ENCODE results near the gene TM2D3.
"Not testable (repeated sequence)": the region's sequence is repeated elsewhere in the genome, so short reads cannot be mapped to it uniquely, and the experiment has no call there.

TM2D3 gene

DNA sequence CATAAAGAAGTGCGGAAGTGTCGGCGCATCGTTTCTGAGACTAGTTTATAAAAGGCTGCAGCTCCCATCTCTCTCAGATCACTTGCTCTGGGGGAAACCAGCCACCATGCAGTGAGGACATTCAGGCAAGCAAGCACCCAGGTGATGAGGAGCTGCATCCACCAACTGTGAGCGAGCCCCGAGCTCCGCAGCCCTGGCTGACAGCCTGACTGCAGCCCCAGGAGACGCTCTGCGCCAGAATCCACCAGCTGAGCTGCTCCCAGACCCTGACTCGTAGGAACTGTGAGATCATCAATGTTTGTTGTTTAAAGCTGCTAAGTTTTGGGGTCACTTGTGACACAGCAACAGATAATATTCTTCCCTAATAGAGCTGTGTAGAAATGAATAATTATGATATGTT, 5.0 kb upstream of the TM2D3 start:
- no peak for DNase-seq (ENCODE audit: low read depth)

DNA sequence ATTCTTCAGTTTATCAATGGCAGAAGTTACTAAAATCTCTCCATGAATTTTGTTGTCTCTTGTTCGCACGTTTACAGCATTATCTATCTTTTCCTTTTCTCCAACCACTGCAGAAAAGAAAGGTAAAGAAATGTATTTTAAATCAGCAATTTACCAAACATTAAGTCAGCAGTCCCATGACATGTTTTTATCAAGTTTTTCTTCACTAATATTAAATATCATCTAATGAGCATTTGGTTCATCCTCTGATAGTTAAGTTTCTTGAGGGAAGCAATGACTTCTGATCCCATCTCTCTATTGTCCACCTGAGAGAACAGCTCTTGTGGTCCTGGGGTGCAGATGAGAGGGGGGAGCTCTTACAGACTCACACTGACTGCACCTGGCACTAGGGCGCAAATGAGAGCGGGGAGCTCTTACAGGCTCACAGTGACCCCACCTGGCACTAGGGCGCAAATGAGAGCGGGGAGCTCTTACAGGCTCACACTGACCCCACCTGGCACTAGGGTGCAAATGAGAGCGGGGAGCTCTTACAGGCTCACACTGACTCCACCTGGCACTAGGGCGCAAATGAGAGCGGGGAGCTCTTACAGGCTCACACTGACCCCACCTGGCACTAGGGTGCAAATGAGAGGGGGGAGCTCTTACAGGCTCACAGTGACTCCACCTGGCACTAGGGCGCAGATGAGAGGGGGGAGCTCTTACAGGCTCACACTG, 2.6 kb upstream of the TM2D3 start:
- not testable (repeated sequence) for DNase-seq (ENCODE audit: low read depth)

DNA sequence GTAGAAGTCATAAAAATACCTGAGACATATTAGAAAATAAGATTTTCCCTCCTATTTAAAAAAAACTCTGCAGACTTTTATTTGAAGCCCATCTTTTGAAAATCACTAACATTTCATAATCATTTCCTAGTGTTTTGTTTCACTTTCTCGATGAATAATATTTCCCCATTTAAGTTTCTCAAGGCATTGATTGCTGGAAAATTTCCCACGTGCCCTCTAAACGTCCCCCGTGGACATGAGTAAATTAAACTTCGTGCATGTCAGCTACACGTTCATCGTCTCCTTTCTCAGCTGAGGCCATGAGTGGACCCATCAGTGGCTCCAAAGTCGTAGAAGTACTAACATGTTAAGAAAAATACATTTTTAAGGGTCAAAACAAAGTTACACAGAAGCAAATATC, 2.0 kb upstream of the TM2D3 start:
- DNase-seq (ENCODE audit: low read depth) = no peak

DNA sequence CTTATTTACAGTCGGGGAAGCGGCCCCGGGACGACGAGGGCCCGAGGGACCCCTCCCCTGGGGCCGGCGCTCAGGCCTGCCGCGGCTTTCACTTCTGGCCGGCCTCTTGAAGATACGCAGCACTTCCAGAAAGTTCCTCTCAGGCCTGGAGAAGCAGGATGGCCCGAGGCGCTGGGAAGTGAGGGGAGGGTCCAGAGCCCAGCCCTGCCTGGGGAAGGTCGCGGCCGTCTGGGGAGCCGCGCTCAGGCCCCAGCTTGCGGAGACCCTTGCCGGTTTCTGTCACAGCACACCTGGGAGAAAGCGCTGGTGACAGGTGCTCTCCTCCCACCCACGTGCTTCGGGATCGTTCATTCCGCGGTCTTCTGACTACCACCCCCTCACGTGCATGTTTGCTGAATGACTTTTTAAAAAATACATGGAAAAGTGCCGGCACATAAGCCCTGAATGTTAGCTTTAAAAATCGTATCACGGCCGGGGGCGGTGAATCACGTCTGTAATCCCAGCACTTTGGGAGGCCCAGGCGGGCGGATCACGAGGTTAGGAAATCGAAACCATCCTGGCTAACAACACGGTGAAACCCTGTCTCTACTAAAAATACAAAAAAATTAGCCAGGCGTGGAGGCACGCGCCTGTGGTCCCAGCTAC, 727 bp upstream of the TM2D3 start:
- peak; percentile 18 for DNase-seq (ENCODE audit: low read depth)

DNA sequence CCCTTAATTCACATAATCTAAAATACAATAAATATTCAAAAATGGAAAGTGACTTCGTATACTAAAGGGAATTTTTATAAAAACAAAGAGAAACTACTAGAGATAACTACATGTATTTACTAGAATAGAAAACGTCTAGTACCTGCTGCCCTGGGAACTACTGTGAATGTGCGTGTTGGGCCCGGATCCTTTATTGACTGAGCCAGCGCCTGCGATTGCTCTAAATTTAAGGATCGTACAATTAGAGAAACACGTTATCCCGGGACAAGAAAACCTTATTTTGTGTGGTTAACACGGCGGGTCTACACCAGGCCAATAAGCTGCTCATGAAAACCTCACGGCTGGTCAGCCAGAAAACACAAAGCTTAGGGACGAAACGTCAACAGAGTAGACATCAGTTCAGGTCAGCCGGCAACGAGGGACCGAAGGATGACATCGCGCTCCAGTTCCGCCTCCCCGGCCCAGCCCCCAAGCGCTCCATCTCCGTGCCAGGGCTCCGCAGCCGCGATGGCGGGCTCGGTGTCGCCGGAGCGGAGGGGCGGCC, 555 bp downstream of the TM2D3 start:
- DNase-seq (ENCODE audit: low read depth) = no peak

DNA sequence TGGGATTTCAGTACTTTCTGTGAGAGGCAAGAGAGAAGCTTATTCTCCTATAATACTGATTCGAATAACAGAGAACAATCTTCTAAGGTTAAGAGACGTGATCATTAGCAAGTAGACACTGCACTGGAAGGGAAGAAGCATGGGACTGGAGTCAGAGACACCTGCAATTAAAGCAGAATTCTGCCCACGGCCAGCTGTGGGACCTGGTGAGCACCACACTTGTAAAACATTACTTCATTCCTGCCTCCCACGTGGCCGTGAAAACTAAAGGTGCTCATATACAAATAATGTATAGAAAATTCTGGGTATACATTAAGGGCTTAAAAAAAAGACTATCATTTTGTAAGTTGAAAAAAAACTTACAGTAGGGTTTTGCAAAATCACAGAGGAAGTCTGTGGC, 2.0 kb downstream of the TM2D3 start:
- no peak for DNase-seq (ENCODE audit: low read depth)

DNA sequence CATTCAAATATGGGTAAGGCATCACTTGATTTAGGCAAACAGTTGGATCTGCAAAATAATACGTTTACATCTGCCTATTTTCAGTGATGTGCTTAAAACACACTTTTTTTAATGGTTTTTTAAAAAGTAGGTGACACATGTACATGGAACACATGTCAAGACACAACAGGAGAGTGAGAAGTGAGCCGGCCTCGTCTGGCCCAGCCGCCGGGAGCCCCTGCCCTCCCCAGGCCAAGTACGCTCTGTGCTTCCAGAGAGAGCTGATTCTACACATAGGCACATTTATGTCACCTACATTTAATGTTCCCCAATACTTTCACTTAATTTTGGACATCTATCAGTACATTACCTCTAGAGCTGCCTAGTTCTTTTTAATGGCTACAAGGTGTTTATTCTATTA, 3.8 kb downstream of the TM2D3 start:
- no peak for DNase-seq (ENCODE audit: low read depth)

DNA sequence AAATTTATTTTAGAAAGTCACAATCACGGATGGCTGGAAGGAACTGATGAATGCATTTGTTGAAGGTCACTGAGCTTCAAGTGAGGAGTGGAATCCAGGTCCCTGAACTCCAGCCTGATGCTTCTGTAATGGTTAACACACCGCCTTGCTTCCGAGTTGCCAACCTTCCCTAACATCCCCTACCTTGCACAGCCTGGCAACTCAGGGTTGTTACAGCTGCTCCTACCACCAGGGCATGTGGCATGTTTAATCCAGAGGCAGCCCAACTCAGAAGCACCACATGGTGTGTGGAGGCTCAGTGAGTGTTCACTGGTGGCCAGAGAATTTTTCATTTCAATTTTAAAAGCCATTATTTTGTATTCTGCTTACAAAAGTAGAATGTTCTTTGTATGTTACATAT, 4.9 kb downstream of the TM2D3 start:
- no peak for DNase-seq (ENCODE audit: low read depth)

DNA sequence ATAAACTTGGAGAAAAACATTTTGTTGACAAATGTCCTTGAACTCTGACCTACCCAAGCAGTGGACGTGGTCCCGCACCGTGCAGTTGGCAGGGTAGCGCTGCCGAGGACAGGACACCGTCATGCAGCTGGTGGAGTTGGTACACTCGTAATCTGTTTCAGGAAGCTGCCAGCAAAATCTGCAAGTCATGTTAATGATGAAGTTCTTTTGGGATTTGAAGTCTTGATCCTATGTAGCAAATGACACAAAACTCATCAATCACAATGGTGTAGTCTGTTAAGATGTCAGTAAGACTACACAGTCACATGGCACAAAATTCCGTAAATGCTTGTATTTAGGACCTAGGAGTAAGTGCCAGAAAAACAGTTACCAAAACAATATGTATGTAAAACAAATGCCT, 5.5 kb downstream of the TM2D3 start:
- no peak for DNase-seq (ENCODE audit: low read depth)

DNA sequence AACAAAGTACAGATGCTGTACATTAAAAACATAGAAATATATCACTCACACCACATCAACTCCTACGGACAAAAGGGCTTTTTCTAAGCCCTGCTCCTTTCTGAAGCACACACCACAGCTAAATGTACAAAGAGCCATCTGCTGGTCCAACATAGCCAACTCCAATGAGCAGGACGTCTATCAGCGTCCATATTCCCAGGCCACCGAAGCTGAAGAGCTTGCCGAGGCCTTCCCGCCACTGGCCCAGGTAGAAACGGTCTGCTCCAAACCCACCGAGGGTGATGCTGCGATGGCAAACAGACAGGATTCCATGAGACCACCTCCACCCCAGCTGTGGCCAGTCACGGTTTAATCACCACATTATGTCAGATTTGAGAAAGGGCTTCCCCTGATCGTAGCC, 9.8 kb downstream of the TM2D3 start:
- no peak for DNase-seq (ENCODE audit: low read depth)

DNA sequence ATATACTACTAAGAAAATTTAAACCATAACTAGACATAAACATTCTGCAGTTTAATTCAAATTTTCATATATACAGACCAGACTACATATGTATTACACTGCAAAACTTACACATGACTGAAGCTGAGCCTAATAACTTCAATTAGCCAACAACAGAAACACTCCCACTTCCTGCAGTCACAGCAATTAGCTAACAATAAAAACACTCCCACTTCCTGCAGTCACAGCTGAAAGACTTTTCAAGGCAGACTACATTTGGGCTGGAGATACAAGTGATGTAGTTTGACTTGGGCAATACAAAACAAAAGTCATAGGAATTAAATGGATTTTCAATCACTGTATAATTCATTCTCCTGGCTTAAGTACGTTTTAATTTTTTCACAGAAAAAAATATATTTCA, 10.3 kb downstream of the TM2D3 start:
- no peak for DNase-seq (ENCODE audit: low read depth)

DNA sequence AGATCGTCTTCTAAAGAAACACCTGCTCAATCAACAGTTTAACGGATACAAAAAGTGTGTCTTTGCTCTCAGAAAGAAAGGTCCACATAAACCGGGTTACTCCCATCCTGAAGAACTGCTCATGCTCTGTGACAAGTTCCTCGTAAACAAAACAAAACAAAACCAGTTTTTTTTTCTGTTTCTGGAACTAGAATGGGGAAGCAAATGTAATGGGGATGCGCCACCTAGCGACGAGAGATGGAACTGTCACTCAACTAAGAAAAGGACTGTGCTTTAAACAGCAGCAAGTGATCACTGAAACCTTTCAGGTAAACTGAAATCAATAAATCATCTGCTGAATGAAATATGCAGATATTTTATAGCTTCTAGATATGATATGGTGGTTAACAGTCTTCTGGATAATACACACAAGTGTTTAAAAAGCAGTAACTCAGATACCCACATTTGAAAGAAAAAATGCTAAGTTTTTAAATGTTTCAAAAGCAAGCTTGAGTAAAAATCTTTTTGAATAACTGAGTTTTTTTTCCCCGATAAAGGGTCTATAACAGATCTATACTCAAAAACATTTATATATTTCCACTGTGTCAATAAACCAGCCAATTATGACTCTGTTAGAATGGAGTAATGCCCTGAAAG, 10.9 kb downstream of the TM2D3 start:
- DNase-seq (ENCODE audit: low read depth) = peak; percentile 67

DNA sequence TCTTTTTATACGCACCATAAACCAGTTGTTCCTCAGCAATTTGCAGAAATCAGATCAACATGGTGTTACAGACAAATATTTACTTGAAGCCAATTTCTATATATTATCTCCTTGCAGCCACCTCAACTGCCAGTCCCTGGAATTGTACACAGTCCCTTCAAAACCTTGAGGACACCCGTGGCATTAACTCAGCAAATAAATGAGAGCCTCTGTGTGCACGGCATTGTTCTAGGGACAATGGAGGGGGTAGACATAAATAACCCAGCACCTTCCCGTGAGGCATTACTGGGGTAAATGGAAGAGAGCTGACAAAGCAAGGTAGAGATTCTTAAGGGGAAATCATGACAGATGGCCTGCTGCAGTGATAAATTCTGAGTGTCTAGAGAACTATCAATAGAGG, 12.5 kb downstream of the TM2D3 start:
- DNase-seq (ENCODE audit: low read depth) = no peak

DNA sequence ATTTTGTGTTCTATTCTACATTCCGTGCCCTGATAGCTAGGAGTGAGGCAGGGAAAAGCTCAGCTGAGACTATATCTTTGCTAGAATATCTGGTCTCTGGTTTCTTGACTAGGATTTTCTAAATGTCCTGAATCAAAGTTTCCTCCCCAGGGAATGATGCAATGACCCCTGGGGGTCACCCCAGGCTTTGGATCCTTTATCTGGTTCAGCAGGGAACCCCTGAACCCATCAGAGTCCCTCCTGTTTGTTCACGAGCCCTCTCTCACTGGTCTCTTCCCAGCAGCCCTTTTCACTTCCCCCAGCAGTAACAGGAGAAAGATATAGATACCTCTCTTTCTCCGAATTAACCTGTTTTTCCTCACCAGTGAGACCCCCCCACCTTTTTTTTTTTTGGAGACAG, 14.3 kb downstream of the TM2D3 start:
- DNase-seq (ENCODE audit: low read depth) = no peak

DNA sequence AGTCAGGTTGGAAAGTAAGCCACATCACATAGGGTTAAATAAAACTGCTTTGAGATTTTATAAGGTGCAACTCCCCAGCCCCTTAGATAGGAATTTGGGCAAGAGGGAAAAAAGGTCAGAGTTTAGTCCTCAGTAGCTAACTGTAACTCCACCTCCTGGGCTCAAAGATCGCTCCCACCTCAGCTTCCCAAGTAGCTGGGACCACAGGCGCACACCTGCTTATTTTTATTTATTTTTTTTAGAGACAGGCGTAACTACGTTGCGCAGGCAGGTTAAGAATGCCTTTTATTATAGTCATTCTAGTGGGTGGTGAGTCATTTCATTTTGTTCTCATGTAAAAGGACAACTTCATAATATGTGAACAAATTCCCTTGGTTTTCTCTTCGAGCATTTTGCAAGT, 14.7 kb downstream of the TM2D3 start:
- DNase-seq (ENCODE audit: low read depth) = peak; percentile 66

DNA sequence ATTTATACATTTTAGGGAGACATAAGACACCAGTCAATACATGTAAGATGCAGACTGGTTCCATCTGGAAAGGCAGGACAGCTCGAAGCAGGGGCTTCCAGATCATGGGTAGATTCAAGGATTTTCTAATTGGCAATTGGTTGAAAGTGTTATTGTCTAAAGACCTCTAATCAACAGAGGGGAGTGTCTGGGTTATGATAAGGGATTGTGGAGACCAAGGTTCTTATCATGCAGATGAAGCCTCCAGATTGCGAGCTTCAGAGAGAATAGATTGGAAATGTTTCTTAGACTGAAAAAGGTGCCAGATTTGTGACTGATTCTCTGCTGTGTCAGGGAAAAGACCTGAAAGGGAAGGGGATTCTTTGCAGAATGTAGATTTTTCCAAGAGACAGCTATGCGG, 15.1 kb downstream of the TM2D3 start:
- DNase-seq (ENCODE audit: low read depth) = no peak

DNA sequence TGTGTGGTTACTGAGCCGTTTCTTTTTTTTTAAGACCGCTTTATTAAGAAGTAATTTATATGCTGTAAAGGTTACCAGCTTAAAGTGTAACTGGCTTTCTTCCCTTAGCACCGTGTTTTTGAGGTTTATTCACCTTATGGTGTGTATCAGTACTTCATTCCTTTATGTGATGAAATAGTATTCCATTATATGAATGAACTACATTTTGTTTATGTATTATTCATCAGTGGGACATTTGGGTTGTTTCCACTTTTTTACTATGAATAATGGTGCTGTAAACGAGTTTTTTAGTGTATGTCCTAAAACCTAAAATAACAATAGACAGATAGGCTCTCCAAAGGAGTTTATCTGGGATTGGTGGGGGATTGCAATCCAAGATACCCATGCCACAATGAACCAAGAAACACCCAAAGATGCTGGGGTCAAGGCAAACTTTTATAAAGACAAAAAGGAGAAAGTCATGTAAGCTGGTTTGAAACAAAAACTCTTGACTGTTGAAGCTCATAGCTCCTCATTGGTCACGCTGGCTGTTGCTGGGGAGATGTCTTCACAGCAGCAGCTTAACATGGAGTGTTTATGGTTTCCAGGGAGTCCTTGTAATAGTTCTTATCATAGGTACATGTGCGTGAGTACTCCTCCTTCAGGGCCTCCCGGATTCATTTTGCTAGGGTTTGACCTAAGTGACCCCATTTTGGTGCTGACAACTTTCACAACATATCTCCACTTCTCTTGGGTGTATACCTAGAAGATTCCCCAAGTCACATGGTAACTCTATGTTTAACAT, 16.0 kb downstream of the TM2D3 start:
- DNase-seq (ENCODE audit: low read depth) = peak; percentile 32

DNA sequence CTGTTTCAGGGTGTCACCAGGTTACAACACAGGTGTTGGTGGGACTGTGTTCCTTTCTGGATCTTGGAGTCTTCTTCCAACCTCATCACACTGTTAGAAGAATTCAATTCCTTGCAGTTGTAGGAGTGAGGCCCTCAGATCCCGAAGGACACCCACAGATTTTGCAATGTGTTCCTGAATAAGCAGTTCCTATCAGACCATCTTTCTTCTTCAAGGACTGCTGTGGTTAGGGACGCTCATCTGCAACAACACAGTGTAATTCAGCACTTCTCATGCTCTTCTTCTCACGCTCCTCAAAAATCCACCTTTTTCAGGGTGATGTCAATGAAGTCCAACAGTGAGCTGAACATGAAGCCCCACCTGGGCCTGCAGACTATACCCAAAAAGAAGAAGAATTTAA, 18.8 kb downstream of the TM2D3 start:
- DNase-seq (ENCODE audit: low read depth) = no peak

DNA sequence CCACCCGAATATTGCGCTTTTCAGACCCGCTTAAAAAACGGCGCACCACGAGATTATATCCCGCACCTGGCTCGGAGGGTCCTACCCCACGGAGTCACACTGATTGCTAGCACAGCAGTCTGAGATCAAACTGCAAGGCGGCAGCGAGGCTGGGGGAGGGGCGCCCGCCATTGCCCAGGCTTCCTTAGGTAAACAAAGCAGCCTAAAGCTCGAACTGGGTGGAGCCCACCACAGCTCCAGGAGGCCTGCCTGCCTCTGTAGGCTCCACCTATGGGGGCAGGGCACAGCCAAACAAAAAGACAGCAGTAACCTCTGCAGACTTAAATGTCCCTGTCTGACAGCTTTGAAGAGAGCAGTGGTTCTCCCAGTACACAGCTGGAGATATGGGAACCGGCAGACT, 25.5 kb downstream of the TM2D3 start:
- not testable (repeated sequence) for DNase-seq (ENCODE audit: low read depth)

DNA sequence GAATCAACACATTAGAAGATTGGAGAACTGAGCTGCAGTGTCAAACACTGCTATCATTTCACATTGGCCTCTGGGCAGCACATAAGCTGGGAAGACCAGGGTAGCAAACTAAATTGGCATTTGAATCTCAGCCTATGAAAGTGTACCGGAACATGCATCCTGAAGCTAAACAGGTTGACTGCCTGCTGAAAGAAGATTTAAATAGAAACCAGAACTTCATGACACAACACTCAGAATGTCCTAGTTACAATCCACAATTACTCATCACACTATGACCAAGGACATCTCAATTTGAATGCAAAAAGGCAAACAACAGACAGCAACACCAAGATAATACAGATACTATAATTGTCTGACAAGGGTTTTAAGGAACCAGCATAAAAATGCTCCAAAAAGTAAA, 26.2 kb downstream of the TM2D3 start:
- no peak for DNase-seq (ENCODE audit: low read depth)

DNA sequence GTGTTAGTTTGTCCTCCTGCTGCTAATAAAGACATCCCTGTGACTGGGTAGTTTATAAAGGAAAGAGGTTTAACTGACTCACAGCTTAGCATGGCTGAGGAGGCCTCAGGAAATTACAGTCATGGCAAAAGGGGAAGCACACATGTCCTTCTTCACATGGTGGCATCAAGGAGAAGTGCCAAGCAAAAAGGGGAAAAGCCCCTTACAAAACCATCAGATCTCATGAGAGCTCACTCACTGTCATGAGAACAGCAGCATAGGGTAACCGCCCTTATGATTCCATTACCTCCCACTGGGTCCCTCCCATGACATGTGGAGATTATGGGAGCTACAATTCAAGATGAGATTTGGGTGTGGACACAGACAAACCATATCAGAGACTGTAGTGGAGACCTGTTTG, 27.0 kb downstream of the TM2D3 start:
- DNase-seq (ENCODE audit: low read depth) = no peak
